Kidney glomerular epithelial cell (primary cell): ENCODE data around the gene CERKL.
"Not testable (repeated sequence)": the region's sequence is repeated elsewhere in the genome, so short reads cannot be mapped to it uniquely, and the experiment has no call there.

Experiments used
- DNase-seq: peaks from one replicate; lab custom pipeline; 2025; lab: John Stamatoyannopoulos, UW

CERKL gene

GRCh38 chr2:181656450-181657291, at the start of gene CERKL:
CERKL (minus strand) TSS chr2:181657105; CDS start chr2:181657006, 99 bp downstream.
- no peak for DNase-seq

- DNase-seq, result not testable (repeated sequence)
These were observed 45.6 kb upstream of the CERKL start for GRCh38 chr2:181702519-181702918.

DNA sequence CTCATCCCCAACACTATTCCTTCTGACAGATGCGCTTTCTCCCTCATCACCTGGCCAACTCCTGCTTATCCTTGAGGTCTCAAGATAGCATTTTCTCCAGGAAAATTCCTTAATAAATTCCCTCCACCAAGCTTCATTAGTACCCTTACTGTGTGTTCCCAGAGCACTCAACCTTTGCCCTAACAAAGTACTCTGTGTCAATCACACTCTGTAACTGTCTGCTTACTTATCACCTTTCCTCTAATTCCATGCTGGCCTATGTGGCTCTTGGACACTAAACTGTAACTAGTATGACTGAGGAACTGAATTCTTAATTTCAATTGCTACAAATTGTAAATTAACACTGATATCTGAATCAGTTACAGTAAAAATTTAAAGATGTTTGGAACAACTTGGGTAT, 41.3 kb upstream of the CERKL start:
- no peak for DNase-seq

- DNase-seq, result no peak
These were observed 40.7 kb upstream of the CERKL start for GRCh38 chr2:181697571-181697970.

DNA sequence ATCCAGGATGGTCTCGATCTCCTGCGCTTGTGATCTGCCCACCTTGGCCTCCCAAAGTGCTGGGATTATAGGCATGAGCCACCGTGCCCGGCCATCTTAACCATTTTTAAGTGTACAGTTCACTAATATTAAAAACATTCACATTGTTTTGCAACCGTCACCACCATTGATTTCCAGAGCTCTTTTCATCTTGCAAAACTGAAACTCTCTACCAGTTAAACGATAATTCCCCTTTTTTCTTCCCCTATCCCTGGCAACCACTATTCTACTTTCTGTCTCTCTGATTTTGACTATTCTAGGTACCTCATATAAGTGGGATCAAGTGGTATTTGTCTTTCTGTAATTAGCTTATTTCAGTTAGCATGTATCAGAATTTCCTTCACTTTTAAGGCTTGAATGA, 40.2 kb upstream of the CERKL start:
- no peak for DNase-seq

GRCh38 chr2:181694271-181694670, 37.4 kb upstream of the CERKL start:
- DNase-seq, result no peak

GRCh38 chr2:181690860-181691259, 34.0 kb upstream of the CERKL start:
- no peak for DNase-seq

DNA sequence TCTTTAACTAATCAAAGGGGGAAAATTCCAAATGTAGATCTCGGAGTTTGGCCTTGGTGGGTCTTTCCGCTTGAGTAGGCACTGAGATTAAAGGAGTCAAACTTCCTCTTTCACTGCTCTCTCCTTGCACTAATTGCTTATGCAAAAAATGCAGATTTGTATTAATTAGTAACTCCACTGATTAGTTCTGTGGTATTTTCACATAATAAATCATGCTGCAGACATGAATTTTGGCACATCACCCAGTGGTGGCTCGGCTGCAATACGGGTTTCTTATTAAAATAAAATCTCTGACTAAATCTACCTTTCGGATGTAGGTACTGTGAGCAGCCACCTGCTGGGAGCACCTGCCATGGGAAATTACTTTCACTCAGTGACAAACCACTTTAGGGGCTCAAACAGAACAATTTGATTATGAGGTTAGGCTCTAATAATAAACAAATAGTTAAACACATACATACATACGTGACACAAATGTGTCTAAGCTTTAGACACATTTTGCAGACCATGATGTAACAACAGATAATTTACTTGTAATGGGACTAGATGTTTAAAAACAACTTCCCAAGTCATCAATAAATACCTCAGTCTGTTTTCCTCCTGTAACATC, 29.8 kb upstream of the CERKL start:
- DNase-seq, result no peak

DNA sequence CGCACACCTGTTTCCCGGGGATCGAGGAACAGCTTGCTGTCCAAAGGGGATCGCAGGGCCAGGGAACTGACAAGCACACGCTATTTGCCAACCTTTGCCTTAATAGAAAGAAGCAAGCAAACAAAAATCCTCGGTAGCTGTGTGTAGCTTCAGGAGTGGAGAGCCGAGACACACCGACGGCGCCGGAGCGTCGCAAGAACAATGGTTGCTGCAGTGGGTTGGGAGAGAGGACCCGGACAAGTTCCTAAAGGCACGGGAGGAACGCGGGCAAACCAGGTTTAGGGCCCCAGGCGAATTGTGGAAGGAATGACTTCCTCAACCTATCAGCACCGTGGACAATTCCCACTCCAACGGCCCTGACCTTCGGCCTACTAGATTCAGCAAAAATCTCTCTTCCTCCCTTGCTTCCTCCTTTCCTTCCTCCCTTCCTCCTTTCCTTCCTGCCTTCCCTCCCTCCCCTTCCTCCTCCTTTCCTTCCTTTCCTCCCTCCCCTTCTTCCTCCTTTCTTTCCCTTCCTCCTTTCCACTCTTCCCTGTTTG, 28.3 kb upstream of the CERKL start:
- no peak for DNase-seq

- no peak for DNase-seq
These were observed 27.7 kb upstream of the CERKL start for GRCh38 chr2:181684454-181685149.

GRCh38 chr2:181683518-181684453, 26.9 kb upstream of the CERKL start:
- no peak for DNase-seq

DNA sequence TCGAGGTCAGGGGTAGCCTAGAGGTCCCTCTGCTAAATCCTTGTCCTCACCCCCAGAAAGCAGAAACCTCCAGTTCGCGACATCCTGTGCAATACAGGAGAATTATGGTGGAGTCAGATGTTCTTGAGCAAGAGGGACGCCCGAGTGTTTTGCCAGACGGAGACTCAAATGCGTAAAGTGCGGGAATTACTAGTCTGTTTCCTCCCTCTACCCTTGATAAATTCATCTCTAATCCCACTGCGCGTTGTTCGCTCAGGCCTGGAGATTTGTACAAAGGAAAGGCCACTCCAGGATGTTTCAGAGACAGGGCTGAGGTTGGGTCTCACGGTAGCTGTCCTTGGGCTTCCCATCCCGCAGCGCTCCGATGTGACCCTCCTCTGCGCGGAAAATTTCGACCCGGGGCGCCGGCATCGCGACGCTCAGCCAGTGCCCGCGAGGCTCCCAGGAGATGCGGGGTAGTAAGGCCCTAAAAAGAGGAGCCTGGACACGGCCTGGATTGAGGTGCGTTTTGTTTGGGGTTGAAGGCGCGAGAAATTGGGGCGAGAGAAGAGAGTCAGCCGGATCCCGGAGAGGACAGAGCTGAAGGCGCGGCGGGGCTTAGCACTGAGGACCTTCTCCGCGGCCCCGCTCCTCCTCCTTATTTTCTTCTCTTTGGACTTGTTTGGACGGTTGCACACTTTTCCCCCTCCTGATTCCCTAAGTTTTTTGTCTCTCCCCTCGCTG, 26.1 kb upstream of the CERKL start:
- no peak for DNase-seq

DNA sequence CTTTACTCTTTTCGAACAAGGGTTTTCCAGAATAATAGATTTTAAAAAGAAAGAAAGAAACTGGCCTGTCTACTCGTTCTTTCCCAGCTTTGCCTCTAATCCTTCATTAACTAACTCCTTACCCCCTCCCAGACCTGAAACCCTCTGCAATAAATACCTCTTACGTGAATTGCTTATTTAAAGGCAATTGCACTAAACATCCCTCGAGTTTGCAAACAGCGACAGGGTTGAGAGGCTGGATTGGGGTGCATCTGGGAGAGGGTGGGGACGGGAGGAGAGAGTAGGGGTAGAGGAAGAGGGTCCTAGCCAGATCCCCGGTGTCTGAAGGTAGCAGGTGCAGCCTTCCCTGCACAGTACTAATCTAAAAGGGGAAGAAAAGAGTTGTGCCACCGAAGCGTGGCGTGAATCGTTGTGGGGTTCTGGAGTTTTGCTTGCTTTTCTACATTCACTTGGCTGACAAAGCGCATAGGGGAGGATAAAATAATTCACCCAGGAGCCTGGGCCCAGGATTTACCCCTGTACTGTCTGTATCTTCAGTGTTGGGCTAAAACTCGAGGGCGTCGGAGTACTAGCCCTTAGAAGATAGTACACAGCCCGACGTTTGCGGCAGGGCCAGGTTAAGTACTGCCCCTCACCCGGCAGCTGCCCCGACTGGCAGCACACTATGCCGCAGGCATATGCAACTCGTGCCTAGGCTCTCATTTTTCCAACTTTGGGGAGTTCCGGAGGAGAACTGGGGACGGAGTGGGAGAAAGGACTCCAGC, 25.3 kb upstream of the CERKL start:
- DNase-seq, result no peak

GRCh38 chr2:181680937-181681811, 24.3 kb upstream of the CERKL start:
- no peak for DNase-seq

GRCh38 chr2:181680055-181680936, 23.4 kb upstream of the CERKL start, which contains the start of gene NEUROD1:
NEUROD1 (minus strand) TSS chr2:181680517; CDS start chr2:181678860, 1,657 bp downstream.
- no peak for DNase-seq

DNA sequence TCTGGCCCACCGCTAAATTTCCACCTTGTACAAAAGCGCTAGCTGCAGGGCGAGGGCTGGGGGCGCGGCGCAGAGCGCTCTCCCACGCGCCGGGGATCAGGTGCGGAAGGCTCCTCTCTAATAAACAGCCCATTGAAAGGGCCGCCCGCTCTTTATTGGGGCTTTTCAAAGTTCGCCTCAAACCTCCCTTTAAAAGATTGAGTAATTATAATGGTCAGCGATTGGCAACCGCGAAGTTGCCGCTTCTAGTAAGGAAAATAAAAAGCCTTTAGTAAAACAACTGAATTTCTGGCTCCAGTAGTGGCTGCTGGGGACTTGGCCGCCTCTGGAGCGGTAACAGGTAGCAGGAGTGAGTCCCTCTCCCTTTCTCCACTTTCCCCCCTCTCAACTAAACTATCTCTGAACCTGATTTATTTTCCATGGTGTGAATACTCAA, 22.7 kb upstream of the CERKL start:
- DNase-seq, result no peak

- DNase-seq, result no peak
These were observed 22.1 kb upstream of the CERKL start for GRCh38 chr2:181678861-181679543.
